H9 (cell line): Measurements from ENCODE around the gene GGA1. TPM values are rescaled to one million over a fixed set of nuclear protein-coding genes. Genes with fewer than 3 reads are reported as not detected.
A peak's percentile ranks its signal among the peaks of the same experiment; 100 is the strongest.

Source experiments
- DNase-seq: peaks from one replicate; pipeline ENCODE4 v3.0.0-alpha.2; 2017
- H2AFZ ChIP-seq: one replicate; pipeline ENCODE4 v1.6.1; 2013; ENCODE audit warnings: mild to moderate bottlenecking, low read length, control low read depth, moderate library complexity
- H2AK5ac ChIP-seq: 2 replicates; pipeline ENCODE4 v1.6.1; 2013; ENCODE audit warnings: low read length, control low read depth, mixed read lengths; ENCODE audit not compliant: insufficient read length
- H2BK120ac ChIP-seq: one replicate; pipeline ENCODE4 v1.6.1; 2013; ENCODE audit warnings: low read depth, mild to moderate bottlenecking, low read length, control low read depth, inconsistent platforms; ENCODE audit not compliant: poor library complexity, severe bottlenecking
- H2BK12ac ChIP-seq: 2 replicates; pipeline ENCODE4 v1.6.1; 2013; ENCODE audit warnings: low read length, control low read depth, mixed read lengths, low read depth; ENCODE audit not compliant: insufficient read length
- H2BK15ac ChIP-seq: 2 replicates; pipeline ENCODE4 v1.6.1; 2013; ENCODE audit warnings: low read depth, low read length, control low read depth
- H2BK20ac ChIP-seq: one replicate; pipeline ENCODE4 v1.6.1; 2013; ENCODE audit warnings: low read depth, mild to moderate bottlenecking, low read length, control low read depth, inconsistent platforms; ENCODE audit not compliant: poor library complexity, severe bottlenecking
- H2BK5ac ChIP-seq: 2 replicates; pipeline ENCODE4 v1.6.1; 2013; ENCODE audit warnings: low read length, control low read depth, mixed read lengths; ENCODE audit not compliant: insufficient read length
- H3K14ac ChIP-seq: 2 replicates; pipeline ENCODE4 v1.6.1; 2013; ENCODE audit warnings: low read length, control low read depth; ENCODE audit not compliant: insufficient read depth
- H3K18ac ChIP-seq: 2 replicates; pipeline ENCODE4 v1.6.1; 2013; ENCODE audit warnings: low read depth, mild to moderate bottlenecking, mixed read lengths, low read length, control low read depth; ENCODE audit not compliant: insufficient read length
- H3K23ac ChIP-seq: 2 replicates; pipeline ENCODE4 v1.6.1; 2013; ENCODE audit warnings: low read length, control low read depth, mixed read lengths, low read depth; ENCODE audit not compliant: insufficient read length
- H3K23me2 ChIP-seq: 2 replicates; pipeline ENCODE4 v1.6.1; 2013; ENCODE audit warnings: low read depth, mild to moderate bottlenecking, mixed read lengths, low read length, control low read depth; ENCODE audit not compliant: insufficient read length, poor library complexity, severe bottlenecking
- H3K27ac ChIP-seq: 2 replicates; pipeline ENCODE4 v1.5.1; 2013; ENCODE audit warnings: low read length, control low read depth, mixed read lengths, low read depth; ENCODE audit not compliant: insufficient read length
- H3K27me3 ChIP-seq: 2 replicates; pipeline ENCODE4 v1.6.1; 2013; ENCODE audit warnings: low read length, control low read depth, inconsistent platforms; ENCODE audit not compliant: insufficient read depth
- H3K4ac ChIP-seq: 2 replicates; pipeline ENCODE4 v1.6.1; 2013; ENCODE audit warnings: low read depth, mild to moderate bottlenecking, control low read depth, inconsistent platforms, low read length, moderate library complexity
- H3K4me1 ChIP-seq: 2 replicates; pipeline ENCODE4 v1.6.1; 2013; ENCODE audit warnings: low read length, control low read depth, inconsistent platforms; ENCODE audit not compliant: insufficient read depth
- H3K4me2 ChIP-seq: 2 replicates; pipeline ENCODE4 v1.6.1; 2013; ENCODE audit warnings: low read length, control low read depth, mixed read lengths; ENCODE audit not compliant: insufficient read length, insufficient read depth
- H3K56ac ChIP-seq: 2 replicates; pipeline ENCODE4 v1.6.1; 2013; ENCODE audit warnings: low read depth, mild to moderate bottlenecking, mixed read lengths, low read length, control low read depth; ENCODE audit not compliant: insufficient read length
- H3K79me1 ChIP-seq: 2 replicates; pipeline ENCODE4 v1.6.1; 2013; ENCODE audit warnings: low read depth, mild to moderate bottlenecking, moderate library complexity, low read length, control low read depth, inconsistent platforms; ENCODE audit not compliant: insufficient read depth, poor library complexity, severe bottlenecking
- H3K79me2 ChIP-seq: 2 replicates; pipeline ENCODE4 v1.6.1; 2013; ENCODE audit warnings: low read length, control low read depth, inconsistent platforms; ENCODE audit not compliant: insufficient read depth
- H3K9ac ChIP-seq: 2 replicates; pipeline ENCODE4 v1.6.1; 2013; ENCODE audit warnings: low read length, control low read depth, mixed read lengths; ENCODE audit not compliant: insufficient read length; ENCODE audit errors: extremely low read depth
- H3K9me3 ChIP-seq: one replicate; pipeline ENCODE4 v1.6.1; 2013; ENCODE audit warnings: low read depth, low read length, inconsistent platforms; ENCODE audit not compliant: control insufficient read depth
- H3T11ph ChIP-seq: one replicate; pipeline ENCODE4 v1.6.1; 2013; ENCODE audit warnings: mild to moderate bottlenecking, low read length, control low read depth, inconsistent platforms
- H4K20me1 ChIP-seq: one replicate; pipeline ENCODE4 v1.6.1; 2013; ENCODE audit not compliant: control insufficient read depth, insufficient read length, insufficient read depth
- H4K5ac ChIP-seq: 2 replicates; pipeline ENCODE4 v1.6.1; 2013; ENCODE audit warnings: low read depth, mild to moderate bottlenecking, mixed read lengths, low read length, control low read depth; ENCODE audit not compliant: insufficient read length
- H4K8ac ChIP-seq: replicated peaks from 2 replicates; pipeline ENCODE4 v1.6.1; 2013; ENCODE audit warnings: low read length, control low read depth, mixed read lengths, low read depth; ENCODE audit not compliant: insufficient read length
- H4K91ac ChIP-seq: 2 replicates; pipeline ENCODE4 v1.6.1; 2013; ENCODE audit warnings: low read depth, mild to moderate bottlenecking, moderate library complexity, mixed read lengths, low read length, control low read depth; ENCODE audit not compliant: insufficient read length
- H3K27ac Mint-ChIP-seq, 3 experiments: 2 replicates in 2 of 3; 3 replicates in 1 of 3; pipeline ENCODE4 v1.8.0; 2020 to 2021; ENCODE audit warnings: mixed read lengths in 3 of 3, mild to moderate bottlenecking in 1 of 3, moderate library complexity in 1 of 3
- H3K27me3 Mint-ChIP-seq: 2 replicates; pipeline ENCODE4 v1.8.0; 2021; ENCODE audit warnings: low read depth, mild to moderate bottlenecking, moderate library complexity, mixed read lengths
- H3K36me3 Mint-ChIP-seq, 3 experiments: 2 replicates in 2 of 3; 3 replicates in 1 of 3; pipeline ENCODE4 v1.8.0; 2020 to 2021; ENCODE audit warnings: low read depth in 3 of 3, mixed read lengths in 3 of 3; ENCODE audit not compliant: insufficient read depth in 1 of 3
- H3K4me1 Mint-ChIP-seq, 2 experiments: 2 replicates each; pipeline ENCODE4 v1.8.0; 2020; ENCODE audit warnings: mixed read lengths in 2 of 2
- H3K4me3 Mint-ChIP-seq, 2 experiments: 2 replicates in 1 of 2; 3 replicates in 1 of 2; pipeline ENCODE4 v1.8.0; 2020 to 2021; ENCODE audit warnings: mild to moderate bottlenecking in 2 of 2, mixed read lengths in 2 of 2, moderate library complexity in 1 of 2
- H3K9me3 Mint-ChIP-seq, 2 experiments: 2 replicates in 1 of 2; 3 replicates in 1 of 2; pipeline ENCODE4 v1.8.0; 2020; ENCODE audit warnings: mild to moderate bottlenecking in 2 of 2, mixed read lengths in 2 of 2, moderate library complexity in 1 of 2
- WGBS: extraction: QIAGEN DNeasy Blood & Tissue Kit; methylation state at CpG from one replicate; pipeline ENCODE4 v1.1.7; 2013; ENCODE audit warnings: missing lambda C conversion rate, low lambda C conversion rate, mixed read lengths; ENCODE audit not compliant: insufficient read length; ENCODE audit errors: extremely low coverage; 5-methylcytosine and 5-hydroxymethylcytosine counted together
- total RNA-seq: library from RNA; stranded (reverse); gene quantifications from 2 replicates; pipeline ENCODE4 v1.2.1, GENCODE V29; 2021
- TF ChIP-seq, protein P1 (sequence below): fragments of 200-600 bp; sonication (generic); conservative IDR thresholded peaks from 3 replicates; pipeline ENCODE4 v1.8.0; 2021; ENCODE audit warnings: antibody characterized with exemption, mild to moderate bottlenecking

The GGA1 gene
- total RNA-seq, 1 experiment from 2014 or later: 61.7 TPM

DNA sequence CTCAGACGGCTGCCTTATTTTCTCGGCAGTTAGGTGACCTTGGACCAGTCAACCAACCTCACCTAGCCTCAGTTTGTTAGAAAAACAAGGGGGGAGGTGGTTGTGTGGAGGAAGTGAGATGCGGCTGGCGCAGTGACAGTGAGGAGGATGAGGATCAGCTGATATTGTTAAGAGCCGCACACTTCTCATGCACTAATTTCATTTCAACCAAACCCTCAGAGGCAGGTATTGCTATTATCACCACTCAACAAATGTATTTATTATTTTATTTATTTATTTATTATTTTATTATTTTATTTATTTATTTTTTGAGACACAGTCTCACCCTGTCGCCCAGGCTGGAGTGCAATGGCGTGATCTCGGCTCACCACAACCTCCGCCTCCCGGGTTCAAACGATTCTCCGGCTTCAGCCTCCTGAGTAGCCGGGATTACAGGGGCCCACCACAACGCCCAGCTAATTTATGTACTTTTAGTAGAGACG lies 68.9 kb downstream of the GGA1 start:
- Histone ChIP-seq H4K20me1 (no peaks in the 10 kb centered on the region), H3K9me3 (no peaks in the 10 kb centered on the region), H3K9ac (peak overlapping the region; percentile 24), H3K79me1 (no peaks in the 10 kb centered on the region), H2BK120ac (no peak overlapping the region), H2BK5ac (no peak overlapping the region), H3K4me1 (no peaks in the 10 kb centered on the region), H3K14ac (no peak overlapping the region), H2AK5ac (no peak overlapping the region), H4K8ac (no peak overlapping the region), H3K4me2 (peak overlapping the region; percentile 76), H2BK12ac (no peak overlapping the region), H4K5ac (no peak overlapping the region), H3K27me3 (no peaks in the 10 kb centered on the region), H3K27ac (no peak overlapping the region), H3K18ac (no peak overlapping the region), H3T11ph (no peak overlapping the region), H2BK15ac (no peak overlapping the region), H3K56ac (no peak overlapping the region), H4K91ac (no peak overlapping the region), H3K79me2 (no peaks in the 10 kb centered on the region), H2BK20ac (no peak overlapping the region), H2AFZ (no peak overlapping the region), H3K23me2 (peaks cover 3% of the 10 kb centered on the region), H3K4ac (no peak overlapping the region), H3K23ac (no peak overlapping the region)
- Mint-ChIP-seq H3K27me3 (peaks cover 6% of the 10 kb centered on the region), H3K36me3 (no peaks in the 10 kb centered on the region; a peak in 1 of 7 replicates), H3K9me3 (no peaks in the 10 kb centered on the region), H3K4me1 (peaks cover 5 to 24% of the 10 kb centered on the region in 2 experiments), H3K27ac (peak overlapping the region in 2 of 3 experiments; percentile 61 to 89; a peak in 3 of 7 replicates), H3K4me3 (peak overlapping the region; percentile 60 to 73)
- no CpG with 5 or more reads among the region's 15 CpGs for WGBS
- TF ChIP-seq, protein P1, sequence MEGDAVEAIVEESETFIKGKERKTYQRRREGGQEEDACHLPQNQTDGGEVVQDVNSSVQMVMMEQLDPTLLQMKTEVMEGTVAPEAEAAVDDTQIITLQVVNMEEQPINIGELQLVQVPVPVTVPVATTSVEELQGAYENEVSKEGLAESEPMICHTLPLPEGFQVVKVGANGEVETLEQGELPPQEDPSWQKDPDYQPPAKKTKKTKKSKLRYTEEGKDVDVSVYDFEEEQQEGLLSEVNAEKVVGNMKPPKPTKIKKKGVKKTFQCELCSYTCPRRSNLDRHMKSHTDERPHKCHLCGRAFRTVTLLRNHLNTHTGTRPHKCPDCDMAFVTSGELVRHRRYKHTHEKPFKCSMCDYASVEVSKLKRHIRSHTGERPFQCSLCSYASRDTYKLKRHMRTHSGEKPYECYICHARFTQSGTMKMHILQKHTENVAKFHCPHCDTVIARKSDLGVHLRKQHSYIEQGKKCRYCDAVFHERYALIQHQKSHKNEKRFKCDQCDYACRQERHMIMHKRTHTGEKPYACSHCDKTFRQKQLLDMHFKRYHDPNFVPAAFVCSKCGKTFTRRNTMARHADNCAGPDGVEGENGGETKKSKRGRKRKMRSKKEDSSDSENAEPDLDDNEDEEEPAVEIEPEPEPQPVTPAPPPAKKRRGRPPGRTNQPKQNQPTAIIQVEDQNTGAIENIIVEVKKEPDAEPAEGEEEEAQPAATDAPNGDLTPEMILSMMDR: no peak
- DNase-seq: no peak
